Stimulated activated CD8-positive, alpha-beta memory T cell treated with anti-CD3 and anti-CD28 coated beads, Interleukin-4, amount 100 ng/mL, for 48 hours (primary cell): ENCODE measurements around the gene E2F7.

Source experiments
- DNase-seq: peaks from one replicate; pipeline ENCODE4 v3.0.0-alpha.2; 2020

Gene E2F7

GRCh38 chr12:77062846-77063461 is 2.4 kb downstream of the E2F7 start:
- DNase-seq = no peak

- no peak for DNase-seq
Observed at GRCh38 chr12:77062396-77062795, 3.0 kb downstream of the E2F7 start.

GRCh38 chr12:77060883-77061240 is 4.5 kb downstream of the E2F7 start:
- no peak for DNase-seq

DNA sequence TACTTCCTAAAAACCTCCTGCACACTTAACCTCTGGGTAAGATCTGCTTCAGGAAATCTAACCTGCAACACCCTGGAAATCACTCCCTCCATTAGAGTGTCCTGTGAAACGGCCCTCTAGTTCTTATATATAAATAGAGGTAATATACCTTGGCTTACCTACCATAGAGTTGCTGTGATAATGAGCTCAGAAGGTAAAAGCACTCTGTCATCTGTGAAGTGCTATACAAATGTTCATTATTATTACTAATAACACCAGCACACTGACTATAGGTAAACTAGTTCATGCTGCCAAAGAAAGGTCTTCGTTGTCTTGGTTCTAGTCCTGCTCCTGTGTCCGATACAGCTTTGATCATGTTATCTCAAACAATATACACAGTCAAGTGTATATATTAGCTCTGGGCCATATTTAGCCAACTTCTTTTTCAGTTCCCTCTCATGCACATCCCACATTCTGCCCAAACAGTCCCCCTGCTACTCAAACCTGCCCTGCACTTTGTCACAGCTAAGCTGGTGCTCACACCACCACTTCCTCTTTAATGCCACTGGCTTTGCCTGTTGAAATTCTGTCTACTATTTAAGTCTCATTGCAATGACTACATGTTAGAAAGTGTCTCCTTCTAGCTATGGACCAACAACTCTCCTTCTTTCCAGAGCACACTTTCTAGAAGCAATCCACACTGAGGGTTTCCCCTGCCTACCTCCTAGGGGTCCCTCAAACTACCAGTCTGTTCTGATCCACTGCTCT is 5.1 kb downstream of the E2F7 start:
- DNase-seq = no peak

DNA sequence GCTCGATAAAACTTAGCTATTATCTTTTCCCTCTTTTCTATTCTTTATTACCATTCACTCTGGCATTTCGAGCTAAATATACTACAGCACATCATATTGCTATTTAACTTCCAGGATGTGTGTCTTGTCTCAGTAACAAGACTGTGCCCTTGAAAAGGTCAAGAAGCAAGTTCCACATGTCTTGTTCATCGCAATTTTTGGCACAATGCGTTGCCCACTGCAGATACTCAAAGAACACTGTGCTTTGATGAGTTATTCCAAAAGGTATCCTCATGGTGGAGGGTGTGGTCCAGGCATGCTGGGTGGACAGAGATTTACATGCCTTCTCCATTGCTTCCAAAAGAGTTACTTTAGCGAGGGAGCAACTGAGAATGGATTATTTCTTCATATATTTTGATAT is 6.6 kb downstream of the E2F7 start:
- DNase-seq = no peak

GRCh38 chr12:77054851-77055250 is 10.5 kb downstream of the E2F7 start:
- no peak for DNase-seq

GRCh38 chr12:77053259-77053658 is 12.1 kb downstream of the E2F7 start:
- no peak for DNase-seq

GRCh38 chr12:77049767-77050353 is 15.5 kb downstream of the E2F7 start:
- DNase-seq = no peak

DNA sequence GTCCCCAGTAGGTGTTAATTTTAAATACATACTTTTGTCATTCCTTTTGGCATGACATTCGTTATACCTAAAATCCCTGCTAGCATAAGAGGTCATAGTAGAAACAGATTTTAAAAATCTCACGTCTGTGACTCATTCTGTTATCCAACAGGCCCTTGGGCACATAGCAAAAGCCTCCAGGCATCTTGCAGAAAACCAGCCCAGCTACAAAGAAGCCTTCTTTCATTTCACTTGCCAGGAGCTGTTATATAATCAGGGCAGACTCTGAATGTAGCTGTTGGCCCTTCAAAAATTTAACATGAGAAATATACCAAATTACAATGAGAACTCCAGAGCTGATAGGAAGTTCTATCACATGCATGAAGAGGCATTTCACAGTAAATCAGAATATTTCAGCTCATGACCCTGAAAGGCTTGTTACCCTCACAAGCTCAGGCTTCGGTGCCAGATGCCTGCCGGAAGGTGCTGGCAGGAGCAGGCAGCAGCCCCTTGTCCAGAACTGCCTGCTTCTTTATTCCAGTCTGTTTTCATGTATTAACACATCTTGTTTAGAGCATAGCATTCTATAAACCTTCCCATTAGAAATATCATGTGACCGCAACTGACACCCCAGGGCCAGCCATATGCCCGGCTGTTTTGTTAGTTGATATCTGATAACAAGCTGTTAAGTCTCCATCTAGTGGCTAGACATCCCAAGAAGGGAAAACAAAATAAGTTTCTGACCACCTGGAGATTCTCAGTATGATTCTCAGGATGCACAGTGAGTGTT is 17.8 kb downstream of the E2F7 start:
- no peak for DNase-seq

- DNase-seq = no peak
Observed at GRCh38 chr12:77046468-77046867, 18.9 kb downstream of the E2F7 start.

- DNase-seq = no peak
Observed at GRCh38 chr12:77045183-77045582, 20.2 kb downstream of the E2F7 start.

GRCh38 chr12:77044721-77045120 is 20.6 kb downstream of the E2F7 start:
- DNase-seq = no peak

DNA sequence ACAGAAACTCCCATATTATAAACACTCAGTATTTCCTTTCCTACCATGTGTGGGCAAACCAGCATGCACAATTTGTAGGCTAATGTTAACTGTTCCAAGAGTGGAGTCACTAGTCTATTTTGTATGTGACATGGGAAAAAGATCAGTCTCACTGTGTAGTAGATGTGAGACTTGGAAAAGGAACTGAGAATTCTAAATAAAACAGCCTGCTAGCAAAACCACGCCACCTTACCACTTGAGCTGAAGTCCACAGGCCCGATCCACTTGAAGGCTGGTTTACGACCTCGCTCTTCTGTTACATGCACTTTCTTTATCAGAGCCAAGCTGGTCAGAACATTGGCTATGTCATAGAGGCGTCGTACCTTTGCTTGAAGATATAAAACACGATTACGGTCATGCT is 22.5 kb downstream of the E2F7 start:
- no peak for DNase-seq

DNA sequence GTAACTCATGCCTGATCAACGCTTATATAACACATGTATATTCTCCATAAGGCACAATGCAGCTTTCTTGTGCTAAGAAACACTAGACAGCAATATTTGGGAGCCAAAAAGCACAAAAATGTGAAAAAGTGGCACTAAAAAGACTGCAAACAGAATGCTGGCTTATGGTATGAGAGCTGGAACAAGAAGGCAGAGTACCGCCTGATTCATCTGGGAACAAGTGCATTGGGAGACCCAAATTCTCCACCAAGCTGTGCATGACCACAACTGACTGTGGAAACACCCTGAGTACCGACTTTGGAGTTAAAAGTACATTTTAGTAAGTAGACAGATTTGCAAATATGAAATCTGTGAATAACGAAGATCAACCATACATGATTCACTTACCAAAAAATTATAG is 25.1 kb downstream of the E2F7 start:
- no peak for DNase-seq

DNA sequence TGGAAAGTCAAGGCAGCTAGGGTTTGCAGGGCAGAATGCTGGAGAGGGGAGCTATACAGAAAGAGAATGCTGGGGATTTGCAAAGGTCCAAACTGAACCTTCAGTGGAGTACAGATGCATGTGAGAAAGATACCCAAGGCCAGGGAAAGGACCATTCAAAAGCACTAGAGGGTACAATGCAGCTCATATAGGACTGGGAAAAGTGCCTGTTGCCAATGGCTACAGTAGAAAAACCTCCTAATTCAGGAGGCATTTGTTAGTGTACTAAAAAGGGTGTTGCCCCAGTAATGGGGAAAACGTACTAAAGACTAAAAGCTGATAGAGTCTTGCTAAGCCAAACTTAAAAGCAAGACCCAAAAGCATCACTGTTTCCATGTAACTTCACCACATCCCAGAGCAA is 30.1 kb downstream of the E2F7 start:
- DNase-seq = no peak

- no peak for DNase-seq
Observed at GRCh38 chr12:77033658-77034536, 31.5 kb downstream of the E2F7 start.

DNA sequence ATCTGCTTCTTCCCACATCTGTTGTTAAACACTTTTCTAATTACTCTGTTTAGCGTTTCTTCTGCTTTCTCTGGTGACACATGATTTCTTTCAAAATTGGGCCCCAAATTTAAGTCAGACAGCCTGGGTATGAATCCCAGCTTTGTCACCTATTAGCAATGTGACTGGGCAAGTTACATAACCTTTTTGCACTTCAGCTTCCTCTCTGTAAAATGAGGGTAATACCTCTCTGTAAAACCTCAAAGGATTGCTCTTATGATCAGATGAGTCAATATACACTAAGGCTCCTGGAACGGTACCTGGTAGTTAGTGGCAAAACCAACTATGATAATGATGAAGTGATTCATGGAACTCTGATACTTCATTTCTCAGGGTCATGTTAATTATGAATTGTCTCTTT is 33.0 kb downstream of the E2F7 start:
- DNase-seq = no peak

DNA sequence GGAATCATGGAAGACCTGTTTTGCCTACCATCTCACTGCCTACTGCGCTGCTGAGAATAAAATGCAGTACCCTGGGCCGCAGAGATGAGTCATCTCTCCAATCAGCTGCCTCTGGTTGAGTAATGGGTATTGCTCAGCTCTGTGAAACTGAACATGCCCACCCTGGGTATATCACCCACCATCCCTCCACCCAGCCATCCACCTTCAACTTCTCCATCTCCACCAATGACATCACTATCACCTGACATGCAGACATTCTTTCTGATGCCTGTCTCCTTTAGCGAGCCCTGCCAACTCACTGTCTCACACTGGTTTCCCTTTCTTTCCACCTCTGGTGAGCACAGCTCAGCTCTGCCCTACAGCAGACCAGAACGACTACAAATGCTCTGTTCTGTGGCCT is 33.6 kb downstream of the E2F7 start:
- peak; percentile 24 for DNase-seq

GRCh38 chr12:77025782-77026314 is 39.5 kb downstream of the E2F7 start:
- DNase-seq = no peak

GRCh38 chr12:77023501-77023900 is 41.9 kb downstream of the E2F7 start:
- DNase-seq = no peak

- no peak for DNase-seq
Observed at GRCh38 chr12:77019920-77020319, 45.4 kb downstream of the E2F7 start.

- no peak for DNase-seq
Observed at GRCh38 chr12:77016606-77017005, 48.8 kb downstream of the E2F7 start.

- no peak for DNase-seq
Observed at GRCh38 chr12:77013091-77013490, 52.3 kb downstream of the E2F7 start.
